Muscle of arm (tissue), 12 donors: ENCODE measurements around the gene ITFG1. TPM values are rescaled to one million over a fixed set of nuclear protein-coding genes. Genes with fewer than 3 reads are reported as not detected.
"Not testable (repeated sequence)": the region's sequence is repeated elsewhere in the genome, so short reads cannot be mapped to it uniquely, and the experiment has no call there.

Experiments
- DNase-seq: peaks from one replicate; pipeline ENCODE4 v3.0.0-alpha.2; 2013
- polyA plus RNA-seq, 12 donors: library from polyadenylated mRNA; unstranded; fragments of 120-200 nt; gene quantifications; one replicate each; pipeline ENCODE4 v1.2.1, GENCODE V29; 2013; ENCODE audit not compliant: insufficient read length in 12 of 12

ITFG1 gene
- polyA plus RNA-seq, 12 donors = 64.8 to 122 (median 105) TPM; not detected in 1

- no peak for DNase-seq
Observed at GRCh38 chr16:47254756-47255155, 206.1 kb downstream of the ITFG1 start.

GRCh38 chr16:47250983-47251382 is 209.9 kb downstream of the ITFG1 start:
- DNase-seq = no peak

- DNase-seq = no peak
Observed at GRCh38 chr16:47247690-47248089, 213.2 kb downstream of the ITFG1 start.

- DNase-seq = no peak
Observed at GRCh38 chr16:47244206-47244605, 216.7 kb downstream of the ITFG1 start.

DNA sequence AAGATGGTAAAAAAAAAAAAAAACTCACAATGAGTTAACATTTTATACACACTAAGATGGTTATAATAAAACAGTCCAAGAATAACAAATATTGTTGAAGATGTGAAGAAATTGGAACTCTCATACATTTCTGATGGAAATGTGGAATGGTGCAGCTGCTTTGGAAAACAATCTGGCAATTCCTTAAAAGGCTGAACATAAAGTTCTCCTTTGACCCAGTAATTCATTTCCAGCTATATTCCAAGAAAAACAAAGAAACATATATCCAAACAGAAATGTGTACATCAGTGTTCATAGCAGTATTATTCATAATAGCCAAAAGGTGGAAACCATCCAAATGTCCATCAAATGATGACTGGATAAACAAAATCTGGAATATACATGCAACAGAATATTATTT is 219.8 kb downstream of the ITFG1 start:
- no peak for DNase-seq

DNA sequence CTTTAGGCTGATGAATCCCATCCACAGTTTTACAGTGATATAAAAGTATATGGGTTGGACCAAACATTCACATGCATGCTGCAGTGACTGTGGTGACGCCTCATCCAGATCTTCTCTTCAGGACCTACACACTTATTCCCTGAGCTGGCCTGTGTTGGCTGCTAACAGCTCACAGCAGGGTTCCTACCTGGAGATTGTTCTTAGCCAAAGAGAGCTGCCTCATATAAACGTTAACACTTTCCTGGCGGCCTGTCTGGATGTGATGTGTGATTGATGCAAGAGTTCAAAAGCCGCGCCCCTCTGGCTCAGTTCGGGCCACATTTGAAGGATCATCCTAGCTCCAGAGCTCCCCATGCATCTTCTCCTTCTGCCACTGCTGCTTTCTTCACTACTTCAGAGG is 224.1 kb downstream of the ITFG1 start:
- DNase-seq = no peak

DNA sequence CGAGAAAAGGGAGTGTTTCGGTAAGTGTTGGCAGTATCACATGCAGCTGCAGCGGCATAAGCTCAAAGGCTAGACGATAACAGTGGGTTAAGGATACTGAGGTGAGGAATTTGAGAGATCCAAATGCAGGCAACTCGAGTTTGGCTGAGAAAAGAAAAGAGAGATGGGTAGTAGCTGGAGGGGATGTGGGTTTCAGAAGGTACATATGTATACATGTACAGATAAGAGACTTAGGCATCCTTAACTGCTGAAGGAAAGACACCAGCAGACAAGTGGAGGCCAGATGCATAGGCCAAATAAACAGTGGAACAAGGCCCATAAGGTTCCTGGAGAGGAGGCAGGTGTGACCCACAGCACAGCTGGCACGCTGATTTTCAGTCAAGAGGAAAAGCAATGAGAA is 230.6 kb downstream of the ITFG1 start:
- DNase-seq = no peak

GRCh38 chr16:47229053-47230050 is 231.5 kb downstream of the ITFG1 start:
- no peak for DNase-seq

DNA sequence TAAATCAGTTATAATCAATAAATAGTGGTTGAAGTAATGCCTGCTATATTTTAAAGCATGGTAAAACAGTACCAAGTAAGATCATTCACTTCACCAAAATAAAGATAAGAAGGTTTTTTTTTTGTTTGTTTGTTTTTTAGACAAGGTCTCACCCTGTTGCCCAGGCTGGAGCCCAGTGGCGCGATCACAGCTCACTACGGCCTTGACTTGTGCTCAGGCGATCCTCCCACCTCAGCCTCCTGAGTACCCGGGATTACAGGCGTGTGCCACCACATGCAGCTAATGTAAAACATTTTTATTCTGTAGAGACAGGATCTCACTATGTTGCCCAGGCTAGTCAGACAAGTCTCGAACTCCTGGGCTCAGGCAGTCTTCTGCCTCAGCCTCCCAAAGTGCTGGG is 232.6 kb downstream of the ITFG1 start:
- no peak for DNase-seq

- DNase-seq = no peak
Observed at GRCh38 chr16:47213761-47214440, 247.0 kb downstream of the ITFG1 start.

- no peak for DNase-seq
Observed at GRCh38 chr16:47211218-47211617, 249.6 kb downstream of the ITFG1 start.

DNA sequence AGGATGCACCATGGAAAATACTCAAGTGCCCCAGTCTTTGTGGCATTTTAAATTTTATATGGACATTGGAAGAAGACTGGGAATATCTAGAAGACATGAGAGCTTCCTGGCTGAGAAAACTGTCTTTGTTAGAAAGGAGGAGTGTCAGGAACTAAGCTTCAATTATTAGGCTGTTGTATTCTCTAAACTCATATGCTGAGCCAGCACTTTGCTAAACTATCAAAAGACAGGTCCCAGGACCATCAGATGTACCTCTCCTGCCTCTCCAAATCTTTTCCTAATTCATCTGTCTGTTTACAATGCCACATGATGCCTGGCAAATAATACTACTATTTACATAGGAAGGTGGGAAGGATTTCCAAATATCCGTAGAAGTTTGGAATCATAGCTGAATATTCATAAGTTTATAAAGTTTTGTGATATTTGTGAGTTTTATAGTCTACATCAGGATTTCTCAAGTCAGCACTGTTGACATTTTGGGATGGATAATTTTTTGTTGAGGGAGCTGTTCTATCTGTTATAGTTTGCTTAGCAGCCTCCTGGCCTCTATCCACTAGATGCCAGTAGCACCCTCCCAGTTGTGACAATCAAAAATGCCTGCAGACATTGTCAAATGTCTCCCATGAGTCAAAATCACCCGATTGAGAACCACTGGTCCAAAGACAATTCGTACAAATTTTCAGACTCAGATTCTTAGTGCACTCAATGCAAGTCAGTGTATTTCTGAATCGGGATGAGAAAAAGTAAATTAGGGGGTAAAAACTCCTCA is 255.9 kb downstream of the ITFG1 start:
- DNase-seq = no peak

DNA sequence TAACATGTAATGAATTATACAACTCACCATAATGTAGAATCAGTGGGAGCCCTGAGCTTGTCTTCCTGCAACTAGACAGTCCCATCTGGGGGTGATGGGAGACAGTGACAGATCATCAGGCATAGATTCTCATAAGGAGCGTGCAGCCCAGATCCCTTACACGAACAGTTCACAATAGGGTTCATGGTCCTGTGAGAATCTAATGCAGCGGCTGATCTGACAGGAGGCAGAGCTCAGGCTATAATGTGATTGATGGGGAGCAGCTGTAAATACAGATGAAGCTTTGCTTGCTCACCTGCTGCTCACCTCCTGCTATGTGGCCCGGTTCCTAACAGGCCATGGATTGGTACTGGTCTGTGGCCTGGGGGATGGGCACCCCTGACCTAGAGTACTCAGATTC is 257.4 kb downstream of the ITFG1 start:
- DNase-seq = not testable (repeated sequence)

DNA sequence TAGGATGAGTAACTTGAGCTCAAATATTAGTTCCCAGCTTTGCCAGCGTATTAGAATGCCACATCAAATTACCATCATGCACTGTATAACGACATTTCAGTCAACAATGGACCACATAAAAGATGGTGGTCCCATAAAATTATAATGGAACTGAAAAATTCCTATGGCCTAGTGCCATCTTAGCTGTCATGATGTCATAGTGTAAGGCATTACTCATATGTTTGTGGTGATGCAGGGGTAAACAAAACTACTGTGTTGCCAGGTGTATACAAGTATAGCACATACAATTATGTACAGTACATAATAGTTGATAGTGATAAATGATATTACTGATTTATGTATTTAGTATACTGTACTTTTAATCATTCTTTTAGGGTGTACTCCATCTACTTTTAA is 262.7 kb downstream of the ITFG1 start:
- no peak for DNase-seq

GRCh38 chr16:47197536-47198179 is 263.2 kb downstream of the ITFG1 start:
- DNase-seq = peak; percentile 0

DNA sequence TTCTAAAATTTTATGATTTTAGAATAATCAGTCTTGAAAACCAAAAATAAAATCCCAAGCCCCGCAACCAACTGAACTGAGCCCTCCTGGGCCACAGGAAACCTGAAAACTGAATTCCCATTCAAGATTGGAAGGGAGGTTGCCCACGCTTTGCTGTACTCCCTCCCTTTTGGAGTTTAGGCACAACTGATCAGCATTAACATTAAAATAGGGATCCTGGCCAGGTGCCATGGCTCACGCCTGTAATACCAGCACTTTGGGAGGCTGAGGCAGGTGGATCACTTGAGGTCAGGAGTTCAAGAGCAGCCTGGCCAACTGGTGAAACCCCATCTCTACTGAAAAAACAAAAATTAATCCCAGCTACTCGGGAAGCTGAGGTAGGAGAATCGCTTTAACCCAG is 264.4 kb downstream of the ITFG1 start:
- no peak for DNase-seq

- no peak for DNase-seq
Observed at GRCh38 chr16:47182318-47182717, 278.5 kb downstream of the ITFG1 start.

GRCh38 chr16:47181066-47181465 is 279.8 kb downstream of the ITFG1 start:
- DNase-seq = not testable (repeated sequence)

DNA sequence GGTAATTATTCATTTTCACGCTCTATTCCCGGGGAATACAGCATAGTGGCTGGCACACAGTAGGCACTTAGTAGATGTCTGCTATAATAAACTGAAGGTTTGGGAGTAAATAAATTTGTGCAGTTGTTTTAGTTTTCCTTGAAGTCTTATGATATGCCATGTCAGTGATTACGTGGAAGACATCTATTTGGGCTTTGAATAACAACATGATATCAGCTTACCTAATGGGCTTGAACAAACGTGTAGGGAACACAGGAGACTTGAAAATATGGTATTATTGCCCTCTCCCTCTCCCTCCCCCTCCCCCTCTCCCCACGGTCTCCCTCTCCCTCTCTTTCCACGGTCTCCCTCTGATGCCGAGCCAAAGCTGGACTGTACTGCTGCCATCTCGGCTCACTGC is 280.8 kb downstream of the ITFG1 start:
- no peak for DNase-seq

DNA sequence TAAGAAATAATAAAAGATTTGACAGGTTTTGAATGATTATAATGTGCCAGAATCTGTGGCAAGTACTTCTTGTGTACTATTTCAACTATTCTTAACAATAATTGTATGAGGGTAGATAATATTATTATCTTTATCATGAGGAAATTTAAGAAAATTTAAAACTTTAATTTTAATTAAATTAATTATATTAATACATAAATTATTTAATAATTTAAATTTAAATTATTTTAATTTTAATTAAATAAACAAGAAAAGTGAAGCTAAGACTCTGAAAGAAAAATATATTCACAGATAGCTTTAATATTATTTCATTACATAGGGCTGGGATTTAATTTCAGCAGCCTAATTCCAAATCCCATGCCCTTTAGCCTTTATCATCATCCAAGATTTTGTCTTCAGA is 285.7 kb downstream of the ITFG1 start:
- DNase-seq = no peak

DNA sequence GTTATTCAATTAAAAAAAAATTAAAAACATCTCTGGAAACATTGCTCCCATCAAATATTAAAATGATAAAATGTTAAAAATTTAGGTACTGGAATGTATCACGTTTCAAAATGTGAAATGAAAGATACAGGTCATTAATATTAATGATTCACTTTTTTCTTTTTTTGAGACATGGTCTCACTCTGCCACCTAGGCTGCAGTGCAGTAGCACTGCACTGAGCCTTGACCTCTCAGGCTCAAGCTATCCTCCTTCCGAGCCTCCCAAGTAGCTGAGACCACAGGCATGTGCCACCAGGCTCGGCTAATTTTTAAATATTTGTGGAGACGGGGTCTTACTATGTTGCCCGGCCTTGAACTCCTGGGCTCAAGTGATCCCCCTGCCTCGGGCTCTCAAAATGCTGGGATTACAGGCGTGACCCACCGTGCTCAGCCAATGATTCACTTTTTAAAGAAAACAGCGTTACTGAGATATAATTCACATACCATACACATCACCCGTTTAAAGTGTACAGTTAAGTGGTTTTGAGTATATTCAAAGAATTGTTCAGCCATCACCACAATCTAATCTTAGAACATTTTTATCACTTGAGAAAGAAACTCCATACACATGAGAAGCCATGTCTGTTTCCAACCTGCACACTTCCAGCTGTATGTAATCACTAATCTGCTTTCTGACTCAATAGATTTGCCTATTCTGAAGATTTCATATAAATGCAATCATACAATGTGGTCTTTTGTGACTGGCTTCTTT is 298.0 kb downstream of the ITFG1 start:
- DNase-seq = no peak
